IMR-90 (cell line): Measurements from ENCODE around the gene SAMHD1.

Source experiments
- CEBPB ChIP-seq: IDR thresholded peaks from 2 replicates; pipeline ENCODE4 v1.6.1; 2012; ENCODE audit warnings: low read depth, low read length, improper control_type of control experiment
- RAD21 ChIP-seq: IDR thresholded peaks from 2 replicates; pipeline ENCODE4 v1.6.1; 2012; ENCODE audit warnings: low read length, improper control_type of control experiment

GRCh38 chr20:36917240-36917639 is 34.3 kb downstream of the SAMHD1 start:
- TF ChIP-seq RAD21 (no peak), CEBPB (no peak)
